K562 (cell line): ENCODE results near the gene GORASP1. TPM values are rescaled to one million over a fixed set of nuclear protein-coding genes. Genes with fewer than 3 reads are reported as not detected.

Experiments
- ATAC-seq: fragments of 200-7000 bp; cut with Tn5 transposase; 3 replicates; pipeline ENCODE4 v1.9.1; 2020; ENCODE audit warnings: moderate library complexity
- BruUV-seq: library from RNA; stranded (reverse); fragments of 400-500 nt; replicated peaks from 2 replicates; lab custom pipeline; 2021; lab: Mats Ljungman, UMichigan
- CTCF ChIA-PET: fragments of 300-600 bp; formaldehyde crosslinking; extraction: SDS; loops from one replicate; lab custom pipeline; 2021; ENCODE audit warnings: low intra/inter-chr PET ratio; lab: Yijun Ruan, JAX
- POLR2A ChIA-PET: fragments of 300-600, 350-650 bp; sonication (Branson Sonifier 250); formaldehyde crosslinking; extraction: SDS; loops from one replicate; lab custom pipeline; 2021; ENCODE audit warnings: antibody characterized with exemption, inconsistent platforms; lab: Yijun Ruan, JAX
- DNase-seq, 4 experiments: peaks; one replicate each; pipeline versions ENCODE4 v3.0.0 to v3.0.0-alpha.2; 2011 to 2018; ENCODE audit warnings: low spot score in 3 of 4, mixed read lengths in 3 of 4; ENCODE audit errors: extremely low read depth in 1 of 4
- FAIRE-seq: peaks from 2 replicates; lab custom pipeline; 2011; peaks lifted over from hg19 to GRCh38; lab: Jason Lieb, UNC
- H2AFZ ChIP-seq: 2 replicates; pipeline ENCODE4 v1.6.0; 2011; ENCODE audit warnings: low read depth, low read length, control low read depth, inconsistent platforms
- H3K27ac ChIP-seq: fragments of 200-600 bp; 3 replicates; pipeline ENCODE4 v1.8.0; 2011; ENCODE audit warnings: low read depth, mild to moderate bottlenecking, control low read depth, inconsistent platforms, low read length, moderate library complexity, mixed read lengths; ENCODE audit errors: extremely low read depth
- H3K27me3 ChIP-seq, 2 experiments: fragments of 300-600 bp in 1 of 2; 2 replicates in 1 of 2; 3 replicates in 1 of 2; pipeline versions ENCODE4 v1.6.0 to v1.8.0; 2011; ENCODE audit warnings: inconsistent platforms in 2 of 2, low read length in 2 of 2, mild to moderate bottlenecking in 1 of 2, mixed read lengths in 1 of 2, moderate library complexity in 1 of 2; ENCODE audit not compliant: control insufficient read depth in 2 of 2, insufficient read depth in 2 of 2
- H3K36me3 ChIP-seq: fragments of 300-600 bp; 3 replicates; pipeline ENCODE4 v1.8.0; 2011; ENCODE audit warnings: mild to moderate bottlenecking, low read length, inconsistent platforms; ENCODE audit not compliant: control insufficient read depth, insufficient read depth
- H3K4me1 ChIP-seq, 2 experiments: fragments of 200-600 bp in 1 of 2; replicated peaks in 1 of 2; 2 replicates in 1 of 2; 3 replicates in 1 of 2; pipeline versions ENCODE4 v1.5.1 to v1.8.0; 2011; ENCODE audit warnings: inconsistent platforms in 2 of 2, low read length in 2 of 2, mild to moderate bottlenecking in 1 of 2, mixed read lengths in 1 of 2, moderate library complexity in 1 of 2; ENCODE audit not compliant: control insufficient read depth in 2 of 2, insufficient read depth in 2 of 2
- H3K4me2 ChIP-seq: 2 replicates; pipeline ENCODE4 v1.6.1; 2011; ENCODE audit warnings: low read length, control low read depth, inconsistent platforms, mixed read lengths; ENCODE audit not compliant: insufficient read depth
- H3K4me3 ChIP-seq: fragments of 200-600 bp; sonication (generic), shearing (Covaris generic); 2 replicates; pipeline ENCODE4 v1.5.1; 2016; ENCODE audit warnings: control low read depth, inconsistent platforms
- H3K79me2 ChIP-seq: fragments of 200-600 bp; 3 replicates; pipeline ENCODE4 v1.8.0; 2011; ENCODE audit warnings: low read length, inconsistent platforms; ENCODE audit not compliant: control insufficient read depth, insufficient read depth
- H3K9ac ChIP-seq, 2 experiments: 2 replicates each; pipeline versions ENCODE4 v1.6.0 to v1.6.1; 2011; ENCODE audit warnings: low read depth in 2 of 2, low read length in 2 of 2, control low read depth in 1 of 2, inconsistent platforms in 1 of 2, mild to moderate bottlenecking in 1 of 2, mixed read lengths in 1 of 2; ENCODE audit not compliant: insufficient read depth in 1 of 2
- H3K9me1 ChIP-seq: one replicate; pipeline ENCODE4 v1.6.0; 2011; ENCODE audit warnings: inconsistent platforms, mild to moderate bottlenecking, low read length, moderate library complexity; ENCODE audit not compliant: control insufficient read depth, insufficient read depth
- H3K9me3 ChIP-seq: replicated peaks from 2 replicates; pipeline ENCODE4 v1.5.1; 2011; ENCODE audit warnings: low read depth, low read length, inconsistent platforms; ENCODE audit not compliant: control insufficient read depth, insufficient read depth
- H4K20me1 ChIP-seq: replicated peaks from 2 replicates; pipeline ENCODE4 v1.6.1; 2011; ENCODE audit warnings: low read length, inconsistent platforms, mixed read lengths; ENCODE audit not compliant: control insufficient read depth, insufficient read depth
- BHLHE40 ChIP-seq: IDR thresholded peaks from 2 replicates; pipeline ENCODE4 v1.6.1; 2011; ENCODE audit warnings: low read length, improper control_type of control experiment
- CC2D1A ChIP-seq: fragments of 450-650 bp; IDR thresholded peaks from 2 replicates; pipeline ENCODE4 v1.6.1; 2017; ENCODE audit warnings: mild to moderate bottlenecking
- HDAC2 ChIP-seq: fragments of 450-650 bp; IDR thresholded peaks from 2 replicates; pipeline ENCODE4 v1.6.1; 2016; ENCODE audit warnings: mild to moderate bottlenecking
- IFI16 ChIP-seq: fragments of 250-450 bp; sonication (Bioruptor Pico); IDR thresholded peaks from 2 replicates; pipeline ENCODE4 v2.1.2; 2022; ENCODE audit warnings: mild to moderate bottlenecking, inconsistent platforms
- KDM1A ChIP-seq, 2 experiments: fragments of 450-650 bp; IDR thresholded peaks; 2 replicates each; pipeline ENCODE4 v1.6.1; 2016; ENCODE audit warnings: mild to moderate bottlenecking in 2 of 2
- MEIS2 ChIP-seq: fragments of 450-650 bp; IDR thresholded peaks from 2 replicates; pipeline ENCODE4 v1.6.1; 2014; ENCODE audit warnings: mild to moderate bottlenecking; ENCODE audit not compliant: partially characterized antibody
- PCBP2 ChIP-seq: fragments of 200-400 bp; formaldehyde crosslinking; IDR thresholded peaks from 2 replicates; pipeline ENCODE4 v1.6.1; 2018; ENCODE audit warnings: low read length, low read depth, mild to moderate bottlenecking, moderate library complexity; ENCODE audit not compliant: poor library complexity, severe bottlenecking
- RHOXF2B ChIP-seq: fragments of 250-450 bp; sonication (Bioruptor Pico); conservative IDR thresholded peaks from 2 replicates; pipeline ENCODE4 v1.5.1; 2021
- SRSF9 ChIP-seq: fragments of 200-400 bp; formaldehyde crosslinking; IDR thresholded peaks from 2 replicates; pipeline ENCODE4 v1.6.1; 2017; ENCODE audit warnings: low read depth, low read length, borderline replicate concordance
- ZBTB7A ChIP-seq: IDR thresholded peaks from 2 replicates; pipeline ENCODE4 v1.6.1; 2011; ENCODE audit warnings: low read depth, mild to moderate bottlenecking, low read length, moderate library complexity, borderline replicate concordance; ENCODE audit not compliant: control insufficient read depth
- ZKSCAN1 ChIP-seq: fragments of 150-350 bp; IDR thresholded peaks from 2 replicates; pipeline ENCODE4 v1.6.1; 2016; ENCODE audit warnings: low read depth, low read length
- ZNF3 ChIP-seq: fragments of 250-450 bp; sonication (Bioruptor Pico); IDR thresholded peaks from 2 replicates; pipeline ENCODE4 v1.5.0; 2021; ENCODE audit warnings: mild to moderate bottlenecking, moderate library complexity
- WGBS: fragments of 100-300 bp; shearing (Covaris generic); methylation state at CpG from one replicate; pipeline ENCODE4 v1.1.6; 2016; ENCODE audit warnings: low coverage, mixed read lengths; ENCODE audit not compliant: insufficient coverage; ENCODE audit errors: missing lambda C conversion rate; 5-methylcytosine and 5-hydroxymethylcytosine counted together
- in situ Hi-C: fragments of 300-500 bp; cut with MboI; formaldehyde crosslinking; loops from 4 replicates; pipeline ENCODE4 v1.15.0; 2018; ENCODE audit warnings: inconsistent platforms, mixed read lengths
- intact Hi-C: fragments of 100-400 bp; cut with micrococcal nuclease; formaldehyde crosslinking; loops from 2 replicates; pipeline ENCODE4 v1.14.2; 2022
- polyA plus RNA-seq, 8 experiments: library from polyadenylated mRNA; depleted of rRNA in 4 of 8; stranded (reverse) in 5 of 8; unstranded in 3 of 8; fragments of >200 nt; fragmentation: Nextera tagmentation in 2 of 8; fragmentation: Illumina TruSeq in 1 of 8; extraction: Ambion mirVana in 2 of 8; extraction: Trizol in 1 of 8; gene quantifications; 2 replicates each; pipeline versions ENCODE4 v1.2.1 to v1.2.3, GENCODE V29; 2011 to 2014; ENCODE audit warnings: inconsistent platforms in 1 of 8, missing spikeins in 1 of 8
- total RNA-seq, 7 experiments: library from RNA; depleted of rRNA in 6 of 7; stranded (reverse); fragments of >200 nt in 6 of 7; fragmentation: Illumina TruSeq in 2 of 7; extraction: Trizol in 2 of 7; gene quantifications; 2 replicates each; pipeline versions ENCODE4 v1.2.1 to v1.2.3, GENCODE V29; 2011 to 2021; ENCODE audit warnings: low replicate concordance in 1 of 7
- TF ChIP-seq, protein P1 (sequence below): fragments of 450-650 bp; IDR thresholded peaks from 2 replicates; pipeline ENCODE4 v1.6.1; 2016
- TF ChIP-seq, protein P2 (sequence below): sonication (generic); formaldehyde crosslinking; IDR thresholded peaks from 2 replicates; pipeline ENCODE4 v1.5.0; 2020; ENCODE audit warnings: missing genetic modification reagents
- TF ChIP-seq, protein P3 (sequence below): sonication (generic); formaldehyde crosslinking; IDR thresholded peaks from 2 replicates; pipeline ENCODE4 v1.9.0; 2022; ENCODE audit warnings: mild to moderate bottlenecking, missing genetic modification reagents
- TF ChIP-seq, protein P4 (sequence below), 2 experiments: IDR thresholded peaks in 1 of 2; conservative IDR thresholded peaks in 1 of 2; 2 replicates each; pipeline ENCODE4 v1.6.1; 2016; ENCODE audit warnings: low read depth in 2 of 2, mild to moderate bottlenecking in 1 of 2, missing compliant biosample characterization in 1 of 2, missing genetic modification characterization in 1 of 2, moderate library complexity in 1 of 2

Gene GORASP1
- total and polyA plus RNA-seq, 9 of the 15 experiments (the other 6 are each of a cell fraction or from before 2014, with no cell fraction given), result 8.4 to 87.9 (median 67.6) TPM

DNA sequence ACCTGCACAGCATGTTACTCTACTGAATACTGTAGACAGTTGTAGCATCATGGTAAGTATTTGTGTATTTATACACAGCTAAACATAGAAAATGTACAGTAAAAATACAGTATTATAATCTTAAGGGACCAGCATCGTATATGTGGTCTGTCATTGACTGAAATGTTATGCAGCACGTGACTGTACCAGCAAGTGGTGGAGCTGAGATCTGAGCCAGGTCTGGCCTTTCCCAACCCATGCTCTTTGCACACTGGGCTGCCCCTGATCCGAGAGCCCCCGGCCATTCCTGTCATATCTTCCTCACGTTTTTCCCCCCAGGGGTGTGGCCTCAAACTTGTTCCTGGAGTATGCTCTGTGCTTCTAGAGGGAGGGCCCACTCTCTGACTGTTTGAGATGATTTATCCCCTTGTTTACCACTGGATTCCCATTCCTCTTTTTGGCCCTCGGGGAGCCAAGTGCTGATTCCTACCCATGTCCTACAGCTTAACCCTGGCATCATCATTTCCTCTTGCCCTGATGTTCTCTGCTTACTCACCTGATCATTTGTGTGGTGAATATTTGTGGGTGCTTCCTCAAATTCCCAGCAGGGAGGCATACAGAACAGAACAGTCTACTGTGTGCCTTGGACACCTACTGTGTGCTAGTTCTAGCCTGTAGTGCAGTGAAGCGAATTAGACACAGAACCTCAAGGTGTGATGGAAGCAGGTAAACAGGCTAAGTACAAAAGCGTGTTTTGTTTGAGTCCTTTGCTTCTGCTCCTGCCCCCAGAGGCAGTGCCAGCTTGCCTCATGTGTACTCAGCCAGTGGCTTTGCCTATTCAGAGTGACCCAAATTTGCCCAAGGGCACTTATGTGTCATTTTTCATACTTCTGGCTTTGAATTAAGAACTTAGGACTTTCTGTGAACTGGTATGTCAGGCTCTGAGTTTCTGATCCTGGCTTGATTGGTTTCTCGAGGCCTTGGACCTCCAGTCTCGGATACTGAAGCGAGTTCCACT lies 25.0 kb upstream of the GORASP1 start:
- in situ Hi-C loops, result no loop called here
- peaks cover 0 to 9% of the 10 kb centered on the region in 2 experiments; a peak in 1 of 5 replicates for H3K27me3 ChIP-seq
- H3K4me1 ChIP-seq, result peaks cover 0 to 13% of the 10 kb centered on the region in 2 experiments; a peak in 2 of 5 replicates
- no peak overlapping the region; a peak in 1 of 4 replicates for H3K9ac ChIP-seq
- H2AFZ ChIP-seq, result no peak overlapping the region
- no peak overlapping the region for H3K4me2 ChIP-seq
- POLR2A ChIA-PET, result interaction anchor here (0.7 to 1.9 kb wide), 4 partner anchors 9 to 274 kb away, joined by 5 to 7 read pairs (median 6); partner anchors contain the start of gene RPSA
- H3K9me3 ChIP-seq, result no peaks in the 10 kb centered on the region
- no peak overlapping the region for H3K27ac ChIP-seq
- FAIRE-seq (no peak), ATAC-seq (no peak), DNase-seq (no peak)
- no peaks in the 10 kb centered on the region for H4K20me1 ChIP-seq
- intact Hi-C loops, result no loop called here
- no peaks in the 10 kb centered on the region for H3K79me2 ChIP-seq
- H3K9me1 ChIP-seq, result no peaks in the 10 kb centered on the region
- CTCF ChIA-PET, result no interaction called here
- no peak overlapping the region for H3K4me3 ChIP-seq
- WGBS, result 30% methylated on average over 11 of the region's 11 CpGs
- no TSS peak for BruUV-seq
- no peaks in the 10 kb centered on the region for H3K36me3 ChIP-seq
- no peak for TF ChIP-seq ZNF3 (CRISPR knock-in tag)
- TF ChIP-seq RHOXF2B (CRISPR knock-in tag), result no peak
- TF ChIP-seq HDAC2, result no peak
- peak; percentile 89 for TF ChIP-seq ZKSCAN1
- TF ChIP-seq BHLHE40, result 0 out of 2 replicates have a peak, but pooled peaks have one; percentile 21
- TF ChIP-seq PCBP2, result no peak
- TF ChIP-seq SRSF9, result no peak
- TF ChIP-seq, protein P1, sequence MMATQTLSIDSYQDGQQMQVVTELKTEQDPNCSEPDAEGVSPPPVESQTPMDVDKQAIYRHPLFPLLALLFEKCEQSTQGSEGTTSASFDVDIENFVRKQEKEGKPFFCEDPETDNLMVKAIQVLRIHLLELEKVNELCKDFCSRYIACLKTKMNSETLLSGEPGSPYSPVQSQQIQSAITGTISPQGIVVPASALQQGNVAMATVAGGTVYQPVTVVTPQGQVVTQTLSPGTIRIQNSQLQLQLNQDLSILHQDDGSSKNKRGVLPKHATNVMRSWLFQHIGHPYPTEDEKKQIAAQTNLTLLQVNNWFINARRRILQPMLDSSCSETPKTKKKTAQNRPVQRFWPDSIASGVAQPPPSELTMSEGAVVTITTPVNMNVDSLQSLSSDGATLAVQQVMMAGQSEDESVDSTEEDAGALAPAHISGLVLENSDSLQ, result peak; percentile 70
- TF ChIP-seq, protein P2, sequence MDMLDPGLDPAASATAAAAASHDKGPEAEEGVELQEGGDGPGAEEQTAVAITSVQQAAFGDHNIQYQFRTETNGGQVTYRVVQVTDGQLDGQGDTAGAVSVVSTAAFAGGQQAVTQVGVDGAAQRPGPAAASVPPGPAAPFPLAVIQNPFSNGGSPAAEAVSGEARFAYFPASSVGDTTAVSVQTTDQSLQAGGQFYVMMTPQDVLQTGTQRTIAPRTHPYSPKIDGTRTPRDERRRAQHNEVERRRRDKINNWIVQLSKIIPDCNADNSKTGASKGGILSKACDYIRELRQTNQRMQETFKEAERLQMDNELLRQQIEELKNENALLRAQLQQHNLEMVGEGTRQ (CRISPR knock-in tag), result peak; percentile 54
- no peak for TF ChIP-seq CC2D1A
- TF ChIP-seq, protein P3, sequence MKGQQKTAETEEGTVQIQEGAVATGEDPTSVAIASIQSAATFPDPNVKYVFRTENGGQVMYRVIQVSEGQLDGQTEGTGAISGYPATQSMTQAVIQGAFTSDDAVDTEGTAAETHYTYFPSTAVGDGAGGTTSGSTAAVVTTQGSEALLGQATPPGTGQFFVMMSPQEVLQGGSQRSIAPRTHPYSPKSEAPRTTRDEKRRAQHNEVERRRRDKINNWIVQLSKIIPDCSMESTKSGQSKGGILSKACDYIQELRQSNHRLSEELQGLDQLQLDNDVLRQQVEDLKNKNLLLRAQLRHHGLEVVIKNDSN (CRISPR knock-in tag), result 0 out of 2 replicates have a peak, but pooled peaks have one; percentile 25
- TF ChIP-seq, protein P4, sequence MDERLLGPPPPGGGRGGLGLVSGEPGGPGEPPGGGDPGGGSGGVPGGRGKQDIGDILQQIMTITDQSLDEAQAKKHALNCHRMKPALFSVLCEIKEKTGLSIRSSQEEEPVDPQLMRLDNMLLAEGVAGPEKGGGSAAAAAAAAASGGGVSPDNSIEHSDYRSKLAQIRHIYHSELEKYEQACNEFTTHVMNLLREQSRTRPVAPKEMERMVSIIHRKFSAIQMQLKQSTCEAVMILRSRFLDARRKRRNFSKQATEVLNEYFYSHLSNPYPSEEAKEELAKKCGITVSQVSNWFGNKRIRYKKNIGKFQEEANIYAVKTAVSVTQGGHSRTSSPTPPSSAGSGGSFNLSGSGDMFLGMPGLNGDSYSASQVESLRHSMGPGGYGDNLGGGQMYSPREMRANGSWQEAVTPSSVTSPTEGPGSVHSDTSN (CRISPR knock-in tag; IDR thresholded peaks at IDR 0.05; ENCODE audit: low read depth), result no peak
- TF ChIP-seq, protein P4 (tag; conservative IDR thresholded peaks at IDR 0.05; ENCODE audit: low read depth), result peak; percentile 57
- no peak for TF ChIP-seq ZBTB7A
- TF ChIP-seq MEIS2, result peak; percentile 47
- TF ChIP-seq IFI16 (CRISPR knock-in tag), result no peak
- TF ChIP-seq KDM1A (IDR thresholded peaks at IDR 0.05), result no peak
